Stimulated activated CD8-positive, alpha-beta memory T cell treated with anti-CD3 and anti-CD28 coated beads, Interleukin-4, amount 100 ng/mL, for 24 hours (primary cell): ENCODE measurements around the gene EXTL2.
"Not testable (repeated sequence)": the region's sequence is repeated elsewhere in the genome, so short reads cannot be mapped to it uniquely, and the experiment has no call there.

Experiments used
- DNase-seq: peaks from one replicate; pipeline ENCODE4 v3.0.0-alpha.2; 2020; ENCODE audit warnings: low read depth

EXTL2 gene

GRCh38 chr1:100902365-100902764, 7.7 kb upstream of the EXTL2 start:
- DNase-seq: no peak

- DNase-seq: peak; percentile 6
Observed at GRCh38 chr1:100896481-100896982, 1.9 kb upstream of the EXTL2 start.

GRCh38 chr1:100895540-100896480, 1.2 kb upstream of the EXTL2 start, which contains the start of gene SLC30A7:
TSS of gene SLC30A7 (plus strand) at chr1:100896090. CDS start at chr1:100896263, 173 bp downstream.
- peak; percentile 97 for DNase-seq

GRCh38 chr1:100893718-100894117, 924 bp downstream of the EXTL2 start:
- no peak for DNase-seq

- no peak for DNase-seq
Observed at GRCh38 chr1:100892554-100892953, 2.1 kb downstream of the EXTL2 start.

GRCh38 chr1:100891380-100891779, 3.3 kb downstream of the EXTL2 start:
- no peak for DNase-seq

- not testable (repeated sequence) for DNase-seq
Observed at GRCh38 chr1:100889869-100890482, 4.7 kb downstream of the EXTL2 start.

- not testable (repeated sequence) for DNase-seq
Observed at GRCh38 chr1:100889007-100889406, 5.6 kb downstream of the EXTL2 start.

GRCh38 chr1:100883963-100884362, 10.7 kb downstream of the EXTL2 start:
- no peak for DNase-seq

- DNase-seq: no peak
Observed at GRCh38 chr1:100882698-100883097, 11.9 kb downstream of the EXTL2 start.

GRCh38 chr1:100881687-100882086, 13.0 kb downstream of the EXTL2 start:
- no peak for DNase-seq

GRCh38 chr1:100879422-100879821, 15.2 kb downstream of the EXTL2 start:
- DNase-seq: no peak

- DNase-seq: no peak
Observed at GRCh38 chr1:100876291-100876690, 18.4 kb downstream of the EXTL2 start.

GRCh38 chr1:100875228-100875627, 19.4 kb downstream of the EXTL2 start:
- no peak for DNase-seq

GRCh38 chr1:100874433-100874832, 20.2 kb downstream of the EXTL2 start:
- no peak for DNase-seq

GRCh38 chr1:100869996-100870395, 24.6 kb downstream of the EXTL2 start:
- DNase-seq: no peak

GRCh38 chr1:100868364-100868995, 26.2 kb downstream of the EXTL2 start:
- DNase-seq: no peak

- no peak for DNase-seq
Observed at GRCh38 chr1:100866901-100867206, 27.8 kb downstream of the EXTL2 start.

GRCh38 chr1:100866041-100866900, 28.4 kb downstream of the EXTL2 start:
- DNase-seq: no peak

- no peak for DNase-seq
Observed at GRCh38 chr1:100862591-100862990, 32.1 kb downstream of the EXTL2 start.

GRCh38 chr1:100861379-100861778, 33.3 kb downstream of the EXTL2 start:
- DNase-seq: no peak
